ENCODE results near the gene RNF26. TPM values are rescaled to one million over a fixed set of nuclear protein-coding genes. Genes with fewer than 3 reads are reported as not detected.

The RNF26 gene
- total and polyA plus RNA-seq, 2 donors (not counting 3 experiments of a cell fraction or from before 2014, with no cell fraction given), result 40.1 to 43.8 TPM

DNA sequence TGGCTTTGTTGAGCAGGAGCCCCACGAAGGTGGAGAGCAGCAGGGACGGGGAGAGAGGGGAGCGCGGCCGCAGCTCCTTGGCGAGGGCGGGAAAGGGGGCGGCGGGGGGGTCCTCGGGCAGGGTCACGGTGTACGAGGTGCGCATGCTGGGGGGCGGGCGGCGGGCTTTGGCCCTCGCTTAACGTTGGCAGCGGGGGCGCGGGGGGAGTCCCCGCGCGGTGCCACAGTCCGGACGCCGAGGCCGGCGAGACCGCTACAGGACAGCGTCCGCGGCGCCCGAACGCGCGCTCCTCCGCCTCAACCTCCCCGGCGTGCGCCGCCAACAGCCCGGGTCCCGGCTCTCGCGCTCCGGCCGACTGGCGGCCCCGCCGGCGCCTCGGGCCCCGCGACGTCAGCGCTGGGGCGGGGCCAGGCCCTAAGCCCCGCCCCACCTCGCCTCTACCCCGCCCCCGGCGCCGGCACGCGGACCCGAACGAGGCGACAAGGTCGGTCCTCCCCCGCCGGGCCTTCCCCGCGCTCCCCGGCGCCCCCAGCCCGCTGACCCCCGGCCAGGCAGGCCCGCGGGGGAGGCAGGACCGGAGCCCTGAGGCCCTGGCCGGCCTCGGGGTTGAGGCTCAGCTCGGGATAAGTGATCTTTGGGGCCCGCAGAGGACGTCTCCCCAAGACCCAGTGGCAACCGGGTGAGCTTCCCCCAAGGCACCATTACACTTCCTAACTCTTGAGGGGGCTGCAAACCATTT, 29.7 kb downstream of the RNF26 start:
- intact Hi-C loops (cut with micrococcal nuclease), result no loop called here
- Histone ChIP-seq H3K9me1 (replicated peaks; ENCODE audit: control insufficient read depth, extremely low read depth, insufficient read depth, low read length) (no peaks in the 10 kb centered on the region), H3K27me3 (ENCODE audit: control insufficient read depth in 2 of 2, insufficient read depth in 2 of 2, low read length in 2 of 2) (peaks cover 12 to 20% of the 10 kb centered on the region in 2 experiments), H2AFZ (ENCODE audit: low read depth, low read length) (peak overlapping the region; percentile 22), H3K9me3 (replicated peaks; ENCODE audit: control insufficient read depth, insufficient read depth, low read length) (no peaks in the 10 kb centered on the region), H3K79me2 (ENCODE audit: control insufficient read depth, insufficient read depth, low read length) (no peaks in the 10 kb centered on the region), H3K4me1 (ENCODE audit: control insufficient read depth, extremely low read depth, insufficient read depth, low read length) (no peaks in the 10 kb centered on the region), H3K27ac (ENCODE audit: insufficient read depth, low read depth, low read length) (no peak overlapping the region), H3K9ac (replicated peaks; ENCODE audit: extremely low read depth, insufficient read depth, low read length) (no peak overlapping the region), H4K20me1 (replicated peaks; ENCODE audit: control insufficient read depth, extremely low read depth, insufficient read depth, low read length) (no peaks in the 10 kb centered on the region), H3K4me2 (ENCODE audit: insufficient read depth, low read length) (no peak overlapping the region), H3K36me3 (ENCODE audit: control insufficient read depth in 2 of 2, extremely low read depth in 1 of 2, insufficient read depth in 2 of 2, low read length in 2 of 2) (no peaks in the 10 kb centered on the region), H3K4me3 (replicated peaks in 1 of 3; ENCODE audit: insufficient read depth in 1 of 3, low read depth in 1 of 3, low read length in 3 of 3) (peak overlapping the region in 1 of 3 experiments; percentile 33)
- peak; percentile 39 for DNase-seq (ENCODE audit: low read depth, low spot score)
- no peak for TF ChIP-seq POLR2A (IDR thresholded peaks at IDR 0.05; ENCODE audit: low read depth, low read length)
- no peak for TF ChIP-seq GATA2 (IDR thresholded peaks at IDR 0.05; ENCODE audit: insufficient read depth, insufficient read length, low read depth, low read length)
- TF ChIP-seq POLR2AphosphoS5 (IDR thresholded peaks at IDR 0.05; ENCODE audit: insufficient read depth, low read depth, low read length), result no peak
- no peak for TF ChIP-seq EZH2 (IDR thresholded peaks at IDR 0.05; ENCODE audit: borderline replicate concordance, low read depth, low read length, severe bottlenecking)
- TF ChIP-seq, protein P1, sequence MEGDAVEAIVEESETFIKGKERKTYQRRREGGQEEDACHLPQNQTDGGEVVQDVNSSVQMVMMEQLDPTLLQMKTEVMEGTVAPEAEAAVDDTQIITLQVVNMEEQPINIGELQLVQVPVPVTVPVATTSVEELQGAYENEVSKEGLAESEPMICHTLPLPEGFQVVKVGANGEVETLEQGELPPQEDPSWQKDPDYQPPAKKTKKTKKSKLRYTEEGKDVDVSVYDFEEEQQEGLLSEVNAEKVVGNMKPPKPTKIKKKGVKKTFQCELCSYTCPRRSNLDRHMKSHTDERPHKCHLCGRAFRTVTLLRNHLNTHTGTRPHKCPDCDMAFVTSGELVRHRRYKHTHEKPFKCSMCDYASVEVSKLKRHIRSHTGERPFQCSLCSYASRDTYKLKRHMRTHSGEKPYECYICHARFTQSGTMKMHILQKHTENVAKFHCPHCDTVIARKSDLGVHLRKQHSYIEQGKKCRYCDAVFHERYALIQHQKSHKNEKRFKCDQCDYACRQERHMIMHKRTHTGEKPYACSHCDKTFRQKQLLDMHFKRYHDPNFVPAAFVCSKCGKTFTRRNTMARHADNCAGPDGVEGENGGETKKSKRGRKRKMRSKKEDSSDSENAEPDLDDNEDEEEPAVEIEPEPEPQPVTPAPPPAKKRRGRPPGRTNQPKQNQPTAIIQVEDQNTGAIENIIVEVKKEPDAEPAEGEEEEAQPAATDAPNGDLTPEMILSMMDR (IDR thresholded peaks at IDR 0.05; ENCODE audit: extremely low read depth in 1 of 2, insufficient read depth in 1 of 2, low read depth in 1 of 2, low read length in 2 of 2), result no peak
- no peak for TF ChIP-seq FOS (IDR thresholded peaks at IDR 0.05; ENCODE audit: borderline replicate concordance, insufficient read depth, low read length)
- TF ChIP-seq JUN (IDR thresholded peaks at IDR 0.05; ENCODE audit: borderline replicate concordance, insufficient read depth, insufficient read length, low read depth), result no peak
- no peak for TF ChIP-seq MYC (IDR thresholded peaks at IDR 0.05; ENCODE audit: low read depth, low read length)
- TF ChIP-seq, protein P2, sequence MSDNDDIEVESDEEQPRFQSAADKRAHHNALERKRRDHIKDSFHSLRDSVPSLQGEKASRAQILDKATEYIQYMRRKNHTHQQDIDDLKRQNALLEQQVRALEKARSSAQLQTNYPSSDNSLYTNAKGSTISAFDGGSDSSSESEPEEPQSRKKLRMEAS (IDR thresholded peaks at IDR 0.05; ENCODE audit: insufficient read depth, insufficient read length), result no peak
- ChIA-PET POLR2A (no interaction called here), CTCF (interaction anchor here (1.5 to 1.7 kb wide), 3 partner anchors 8 to 23 kb away, joined by 4 to 15 read pairs (median 10); partner anchors contain the start of gene C1QTNF5)
- no TSS peak for BruUV-seq (replicated peaks)
- no peak for FAIRE-seq
- dilution Hi-C loops (cut with MboI; ENCODE audit: extremely low pct_ligation_motif_present, low sequenced_read_pairs), result no loop called here
